Measurements from ENCODE around the gene NRP1. TPM values are rescaled to one million over a fixed set of nuclear protein-coding genes. Genes with fewer than 3 reads are reported as not detected.

Gene NRP1
- total RNA-seq, 1 donor from 2014 or later: 178 TPM

DNA sequence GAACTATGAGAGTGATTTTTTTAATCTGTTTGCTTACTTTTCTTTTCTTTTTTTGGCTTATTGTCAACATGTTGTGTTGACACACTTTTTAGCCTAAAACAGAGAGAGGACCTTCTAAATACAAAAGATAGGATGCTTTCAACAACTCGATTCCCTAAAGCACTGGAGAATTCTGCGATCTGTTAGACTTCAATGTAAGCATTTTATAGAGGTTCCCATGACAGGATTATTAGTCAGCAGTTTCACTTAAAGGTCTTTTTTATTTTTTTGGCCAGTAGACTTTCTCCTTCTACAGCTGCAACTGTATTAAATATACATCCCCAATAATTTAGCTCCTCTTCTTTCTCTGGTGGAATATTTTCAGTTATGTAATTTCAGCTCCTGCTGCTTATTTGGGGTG, 12.7 kb upstream of the NRP1 start:
- no peak for DNase-seq

DNA sequence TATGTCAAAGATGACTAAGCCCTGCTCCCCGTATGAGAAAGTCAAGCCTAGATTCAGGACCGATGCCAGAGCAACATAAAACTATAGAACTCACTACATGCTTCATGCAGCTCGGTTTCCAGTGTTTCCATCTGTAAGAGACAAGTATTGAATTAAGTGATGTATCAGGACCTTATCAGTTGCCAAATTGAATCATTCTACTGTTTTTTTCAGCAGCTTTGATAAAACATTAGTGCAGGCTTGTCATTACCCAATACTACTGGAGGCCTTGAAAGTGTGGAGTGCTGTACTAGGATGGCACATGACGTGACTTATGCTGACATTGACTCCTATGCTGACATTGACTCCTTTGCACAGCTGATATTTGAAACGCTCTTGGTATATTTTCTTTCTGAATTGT, 10.8 kb upstream of the NRP1 start:
- DNase-seq: no peak

DNA sequence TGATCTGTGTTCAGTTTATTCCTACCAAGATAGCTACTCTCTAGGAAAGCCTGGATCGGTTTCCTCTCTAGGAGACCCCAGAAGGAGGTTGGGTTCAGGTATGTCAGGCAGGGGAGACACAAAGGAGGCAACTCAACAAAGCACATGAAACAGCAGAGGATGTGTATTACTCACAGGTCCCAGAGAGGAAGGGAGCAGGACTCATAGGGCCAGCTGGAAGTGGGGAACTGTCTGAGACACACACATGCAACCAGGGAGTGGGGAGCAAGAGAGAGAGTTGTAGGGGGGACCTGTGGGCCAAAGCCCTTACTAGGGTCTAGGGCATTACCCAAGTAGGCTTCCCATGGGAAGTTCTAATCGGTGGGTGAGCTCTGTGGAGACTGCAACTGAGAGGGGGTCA, 10.2 kb upstream of the NRP1 start:
- DNase-seq: no peak

DNA sequence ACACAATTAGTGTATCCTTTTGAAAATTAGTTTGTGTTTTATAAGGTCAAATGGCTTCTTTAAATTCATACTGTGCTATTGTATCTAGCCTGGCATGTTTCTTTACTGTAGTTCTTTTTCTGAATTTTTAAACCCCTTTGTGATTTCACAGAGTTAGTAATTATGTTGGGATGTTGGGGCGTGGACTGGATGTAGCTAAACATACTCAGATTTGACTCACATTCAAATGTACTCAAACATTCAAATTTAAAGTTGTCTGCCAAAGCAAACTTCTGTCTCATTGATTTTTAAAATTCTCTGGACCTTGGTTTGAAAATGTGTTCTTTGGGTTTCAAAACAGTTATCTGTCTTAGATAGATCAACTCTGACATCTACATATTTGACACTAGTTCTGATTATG, 7.2 kb upstream of the NRP1 start:
- no peak for DNase-seq

DNA sequence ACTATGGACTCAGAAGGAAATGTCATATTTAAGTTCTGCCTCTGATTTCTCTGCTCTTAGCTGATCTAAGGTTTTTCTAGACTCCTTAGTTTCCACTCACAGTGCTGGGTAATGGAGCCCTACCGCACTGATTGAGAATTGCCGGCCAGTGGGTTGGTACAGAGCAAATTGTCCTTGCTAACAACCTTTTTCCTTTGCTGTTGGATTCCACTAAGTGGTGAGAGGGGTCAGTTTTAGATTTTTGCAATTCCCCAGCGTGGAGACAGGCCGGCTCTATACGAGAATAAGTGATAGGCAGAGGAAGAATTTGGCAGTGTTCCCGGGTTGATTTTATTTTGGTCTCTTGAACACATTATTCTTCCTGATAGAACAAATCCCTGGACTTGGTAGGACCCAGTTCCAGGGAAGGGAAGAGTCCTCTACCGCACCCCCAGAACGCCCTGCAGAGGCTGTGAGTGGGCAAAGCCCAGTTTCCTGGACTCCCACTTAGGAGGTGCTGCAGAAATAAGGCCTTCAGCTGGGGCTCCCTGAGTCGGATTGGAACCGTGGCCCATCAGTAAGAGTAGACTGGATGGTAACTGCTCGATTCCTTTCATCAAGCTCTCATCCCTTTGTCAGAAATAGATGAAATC, 3.0 kb upstream of the NRP1 start:
- peak; percentile 64 for DNase-seq

DNA sequence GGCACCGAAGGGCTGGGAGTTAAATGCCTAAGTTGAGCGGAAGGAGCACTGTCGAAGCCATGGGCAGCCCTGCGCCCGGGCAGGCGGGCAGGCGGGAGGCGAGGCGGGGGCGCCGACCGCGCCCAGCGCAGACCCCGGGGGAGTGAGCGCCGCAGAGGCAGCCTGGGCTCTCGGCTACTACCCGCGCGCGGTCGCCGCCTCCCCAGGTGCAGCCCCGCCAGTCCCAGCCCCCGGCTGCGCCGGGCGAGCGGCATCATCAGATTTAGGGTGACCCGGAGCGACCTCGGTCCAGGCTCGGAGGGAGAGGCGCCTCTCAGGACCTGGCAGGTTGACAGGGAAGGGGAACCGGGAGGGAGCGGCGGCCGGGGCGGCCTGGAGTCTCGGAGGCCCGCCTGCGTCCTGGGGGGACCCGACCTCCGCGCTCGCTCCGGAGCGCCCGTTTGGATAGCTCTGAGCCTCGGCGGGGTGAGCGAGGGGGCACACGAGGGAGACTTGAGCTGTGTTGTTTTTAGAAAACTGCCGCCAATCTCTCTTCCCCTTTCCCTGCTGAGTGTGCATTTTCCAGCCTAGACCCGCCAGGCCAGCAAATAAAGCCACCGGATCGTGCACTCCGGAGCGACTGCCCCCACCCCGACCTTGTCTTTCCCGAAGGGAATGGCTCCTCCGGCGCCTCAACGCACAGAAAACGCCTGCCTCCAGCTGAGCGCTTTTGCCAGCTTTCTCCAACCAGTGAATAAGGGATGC, 2.3 kb upstream of the NRP1 start:
- peak; percentile 48 for DNase-seq

DNA sequence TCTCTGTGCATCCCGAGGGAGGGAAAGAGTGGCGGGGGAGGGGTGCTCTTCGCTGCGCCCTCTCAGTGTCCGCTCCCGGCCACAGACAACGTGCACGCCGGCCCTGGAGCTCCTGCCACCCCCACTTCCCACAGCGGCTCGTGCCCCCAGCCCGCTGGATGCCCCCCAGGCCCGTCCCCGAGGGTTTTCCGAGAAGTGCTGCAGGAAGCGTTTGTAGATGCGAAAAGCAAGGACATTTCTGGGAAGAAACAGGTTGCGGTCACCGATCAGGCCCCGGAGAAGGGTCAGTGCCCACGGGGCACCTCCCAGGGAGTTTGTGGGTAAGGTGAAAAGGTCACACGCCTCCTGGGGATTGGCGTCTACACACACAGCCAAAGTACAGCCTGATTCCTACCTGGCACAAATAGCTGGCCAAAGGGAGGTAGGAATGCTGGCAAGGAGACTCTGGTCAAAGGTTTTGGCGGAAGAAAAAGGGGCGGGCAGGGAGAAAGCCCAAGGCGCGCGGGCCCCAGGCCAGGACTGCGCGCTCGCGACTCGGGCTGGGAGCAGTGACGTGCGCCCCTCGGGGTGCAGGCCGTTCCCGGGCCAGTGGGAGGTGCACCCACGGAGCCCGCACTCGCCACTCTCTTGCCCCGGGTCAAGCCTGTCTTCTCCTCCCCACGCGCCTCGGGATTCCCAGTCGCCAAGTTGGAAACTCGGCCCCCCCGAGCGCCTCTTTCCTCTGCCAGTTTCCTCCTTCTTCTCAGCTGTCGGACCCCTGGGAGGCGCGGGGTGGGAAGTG, 1.5 kb upstream of the NRP1 start:
- peak; percentile 52 for DNase-seq

DNA sequence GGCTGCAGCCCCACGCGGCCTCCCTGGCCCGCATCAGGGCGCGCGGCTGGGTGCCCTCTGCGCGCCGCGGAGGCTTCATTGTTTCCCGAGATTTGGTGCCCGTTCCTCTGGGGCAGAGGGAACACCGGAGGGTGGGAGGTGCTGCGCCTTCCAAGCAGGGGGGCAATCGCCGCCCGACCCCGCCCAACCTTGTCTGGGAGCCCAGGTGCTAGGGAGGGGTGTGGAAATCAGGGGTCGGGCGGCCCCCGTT, 1.0 kb upstream of the NRP1 start:
- DNase-seq: no peak

DNA sequence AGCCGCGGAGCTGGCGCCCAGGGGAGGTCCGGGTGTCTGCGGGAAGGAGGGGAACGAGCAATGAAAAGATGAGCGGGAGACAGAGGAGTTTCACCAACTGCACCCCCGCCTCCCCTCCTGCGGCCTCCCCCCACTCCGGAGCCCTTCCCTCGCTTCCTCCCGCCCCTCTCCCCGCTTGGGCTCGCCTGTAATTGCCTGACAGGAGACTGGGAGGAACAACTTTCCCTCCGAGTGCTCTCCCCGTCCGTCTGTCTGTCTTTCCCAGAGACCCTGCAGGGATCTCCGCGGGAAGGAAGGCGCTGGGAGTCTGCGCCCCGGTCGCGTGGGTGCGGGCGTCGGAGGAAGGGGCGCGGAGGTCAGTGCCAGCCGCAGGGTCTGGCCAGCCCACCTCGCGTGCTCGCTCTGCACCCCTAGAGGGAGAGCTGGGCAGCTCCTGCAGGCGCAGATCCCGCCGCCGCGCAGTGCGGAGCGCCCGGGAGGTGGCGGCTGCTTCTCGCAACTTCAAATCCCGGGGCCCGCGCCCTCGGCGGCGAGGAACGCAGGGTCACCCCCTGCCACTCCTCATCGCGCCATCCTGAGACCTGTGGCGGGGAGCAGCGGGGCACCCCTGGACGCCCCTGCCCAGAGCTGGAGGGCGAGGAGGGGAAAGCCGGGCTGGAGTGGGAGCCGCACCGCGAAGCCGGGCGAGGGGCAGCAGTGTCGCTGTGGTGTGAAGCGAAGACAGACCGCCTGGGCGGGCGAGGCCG, 511 bp upstream of the NRP1 start:
- DNase-seq: peak; percentile 89

DNA sequence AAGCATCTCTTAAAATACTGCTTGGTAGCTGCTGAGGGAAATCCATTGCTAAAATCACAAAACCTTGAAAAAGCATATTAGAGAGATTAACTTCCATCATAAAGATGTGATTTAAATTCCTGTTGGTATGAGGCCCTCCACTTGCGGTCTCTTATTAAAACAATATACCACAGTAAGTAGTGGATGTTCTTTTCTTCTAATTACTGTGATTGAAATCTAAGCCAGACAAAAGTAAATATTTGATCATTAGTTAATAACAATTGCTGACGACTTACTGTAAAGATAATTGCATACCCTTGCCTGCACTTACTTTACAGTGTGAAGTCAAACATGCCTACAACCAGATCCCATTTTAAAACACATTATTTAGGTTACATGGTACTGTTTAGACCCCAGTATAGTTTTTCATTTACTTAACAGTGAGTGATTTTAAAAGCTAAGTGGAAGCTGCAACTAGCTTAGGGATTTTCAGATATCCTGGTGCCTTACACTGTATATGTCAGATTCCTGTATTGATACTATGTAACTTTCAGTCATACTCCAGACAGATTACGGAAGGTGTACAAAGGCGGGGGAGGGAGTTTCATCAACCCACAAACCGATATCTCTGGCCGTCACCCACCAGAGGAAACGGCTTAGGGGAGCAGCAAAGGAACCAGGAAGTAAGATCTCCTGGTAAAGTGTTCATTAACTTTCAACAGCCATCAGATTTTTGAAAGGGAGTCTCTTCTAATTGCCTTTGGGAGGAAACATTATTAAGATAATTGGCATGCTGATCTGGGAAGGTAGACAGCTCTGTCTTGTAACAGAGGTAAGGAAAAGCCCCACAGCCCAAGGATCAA, 986 bp downstream of the NRP1 start:
- DNase-seq: peak; percentile 52

DNA sequence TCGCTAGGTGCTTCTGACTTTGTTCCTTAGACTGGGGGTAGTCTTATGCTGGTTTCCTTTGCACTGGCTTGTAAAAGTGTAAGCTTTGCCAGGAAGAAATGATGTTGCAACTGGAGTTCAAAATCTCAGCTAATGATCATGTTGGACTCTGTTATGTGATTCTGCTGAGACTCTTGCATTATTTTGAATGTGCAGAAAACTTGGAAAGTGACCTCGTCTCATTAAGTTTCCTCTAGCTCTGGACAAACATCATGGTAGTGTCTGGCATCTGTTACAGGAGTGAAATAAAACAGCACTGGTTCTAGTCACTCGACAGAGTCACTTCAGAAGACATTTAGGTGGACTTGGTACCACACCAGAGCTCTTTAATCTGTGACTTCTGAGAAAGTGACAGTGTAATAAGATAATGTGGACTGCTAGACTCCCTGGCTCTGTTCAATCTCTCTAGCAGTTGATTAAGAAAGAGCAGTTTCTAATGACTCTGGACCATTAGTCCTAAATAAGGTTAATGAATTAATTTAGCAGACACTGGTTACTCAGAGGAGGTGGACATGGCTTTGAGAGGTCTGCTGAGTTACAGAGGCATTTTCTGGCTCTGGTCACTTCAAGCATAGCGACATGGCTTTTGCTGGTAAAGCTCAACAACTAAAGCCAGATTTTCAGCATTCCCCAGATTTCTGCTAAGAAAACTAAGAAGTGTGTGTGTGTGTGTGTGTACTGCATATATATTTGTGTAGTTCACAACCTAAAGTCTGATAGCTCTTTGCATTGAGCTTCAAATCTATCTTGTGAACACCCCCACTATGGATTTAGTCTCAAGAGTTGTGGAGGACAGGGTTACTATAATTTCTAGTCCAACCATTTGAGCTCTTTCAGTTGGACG, 2.0 kb downstream of the NRP1 start:
- peak; percentile 39 for DNase-seq

DNA sequence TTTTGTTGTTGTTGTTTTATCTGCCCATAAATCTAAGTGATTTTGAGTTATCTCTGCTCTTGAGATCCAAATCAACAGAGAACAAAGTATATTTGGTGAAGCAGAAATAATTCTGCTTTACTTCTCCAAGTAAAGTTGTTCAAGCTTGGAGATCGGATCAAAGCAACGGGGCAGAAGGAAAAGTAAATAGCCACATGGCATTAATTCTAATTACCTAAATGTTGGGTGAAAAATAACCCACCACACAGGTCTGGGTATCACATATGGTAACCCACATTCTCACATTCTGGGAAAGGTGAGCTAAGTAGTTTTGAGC, 3.1 kb downstream of the NRP1 start:
- no peak for DNase-seq

DNA sequence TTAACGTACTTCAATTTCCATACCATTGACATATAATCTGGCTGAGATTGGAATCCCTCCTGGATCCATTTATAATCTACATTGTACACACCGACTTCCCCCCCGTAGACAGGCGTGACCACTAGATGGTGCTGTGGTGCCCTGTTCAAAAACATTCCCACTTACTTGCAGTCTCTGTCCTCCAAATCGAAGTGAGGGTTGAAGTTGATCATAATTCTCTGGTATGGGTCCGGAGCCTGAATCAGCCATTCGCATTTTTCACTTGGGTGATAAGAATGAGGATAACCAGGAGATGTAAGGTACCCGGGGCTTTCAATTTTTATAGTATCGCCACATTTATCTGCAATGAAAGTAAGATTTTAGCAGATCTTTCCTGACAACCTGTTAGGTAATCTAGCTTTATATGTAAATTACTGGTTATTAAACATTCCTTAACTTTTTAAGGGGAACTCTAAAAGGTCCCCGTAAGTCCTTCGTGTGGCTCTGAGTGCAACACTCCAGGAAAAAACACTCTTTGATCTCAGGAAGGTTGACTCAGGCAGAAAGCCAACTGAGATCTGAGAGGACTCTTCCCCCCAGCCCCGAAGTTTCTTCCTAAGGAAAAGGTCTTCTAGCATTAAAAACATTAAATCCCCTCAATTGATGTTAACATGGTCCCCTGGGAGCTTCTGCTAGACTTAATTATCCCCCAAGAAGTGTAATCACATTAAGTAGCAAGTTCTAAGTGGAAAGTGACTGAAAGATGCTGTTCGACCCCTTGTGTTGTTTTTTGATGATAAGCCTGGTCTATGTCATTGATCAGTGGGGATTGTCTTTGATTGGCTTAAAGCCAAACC, 3.7 kb downstream of the NRP1 start:
- DNase-seq: peak; percentile 94

DNA sequence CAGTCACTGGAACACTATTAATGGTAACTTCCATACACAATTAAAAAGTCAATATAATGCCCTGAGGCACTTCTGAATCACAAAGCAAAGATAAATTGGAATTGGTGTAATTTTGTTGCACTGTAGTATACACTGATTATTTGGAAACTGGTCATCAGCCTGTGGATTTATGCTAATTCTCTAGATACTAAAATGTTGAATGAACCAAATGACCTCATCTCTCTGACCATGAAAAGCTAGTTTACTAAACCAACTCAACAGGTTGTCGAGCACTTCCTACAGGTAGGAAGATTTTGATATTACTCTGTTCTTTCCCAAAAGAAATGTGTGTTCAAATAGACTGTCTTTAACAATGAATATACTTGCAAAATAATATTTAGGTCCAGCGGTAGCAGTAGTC, 5.3 kb downstream of the NRP1 start:
- no peak for DNase-seq

DNA sequence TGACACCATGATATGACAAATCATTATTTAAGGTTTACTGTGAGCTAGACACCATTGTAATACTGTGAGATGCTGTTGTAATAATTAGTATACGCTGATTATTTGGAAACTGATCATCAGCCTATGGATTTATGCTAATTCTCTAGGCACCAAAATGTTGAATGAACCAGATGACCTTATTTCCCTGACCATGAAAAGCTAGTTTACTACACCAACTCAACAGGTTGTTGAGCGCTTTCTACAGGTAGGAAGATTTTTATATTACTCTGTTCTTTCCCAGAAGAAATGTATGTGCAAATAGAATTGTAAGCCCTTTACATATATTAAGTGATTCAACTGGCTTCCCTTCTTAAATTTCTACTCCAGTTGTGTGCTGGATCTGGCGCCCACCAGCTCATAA, 6.2 kb downstream of the NRP1 start:
- DNase-seq: no peak

DNA sequence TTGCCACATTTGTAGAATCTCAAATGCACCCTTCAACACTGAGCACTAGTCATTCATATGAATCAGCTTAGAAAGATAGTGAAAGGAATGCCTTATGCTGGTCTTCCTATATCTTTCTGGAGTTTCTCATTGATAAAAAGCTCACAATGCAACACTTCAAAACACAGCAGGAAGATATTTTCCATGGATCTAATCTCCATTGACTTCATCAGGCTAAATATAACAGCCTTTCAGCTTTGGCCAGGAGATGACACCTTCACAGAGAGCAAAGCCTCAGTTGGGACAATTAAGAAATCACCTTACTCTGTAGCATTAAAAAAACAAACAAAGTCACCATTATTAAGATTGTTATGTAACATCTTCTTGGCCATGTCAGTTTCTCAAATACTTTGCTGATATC, 6.7 kb downstream of the NRP1 start:
- peak; percentile 59 for DNase-seq

DNA sequence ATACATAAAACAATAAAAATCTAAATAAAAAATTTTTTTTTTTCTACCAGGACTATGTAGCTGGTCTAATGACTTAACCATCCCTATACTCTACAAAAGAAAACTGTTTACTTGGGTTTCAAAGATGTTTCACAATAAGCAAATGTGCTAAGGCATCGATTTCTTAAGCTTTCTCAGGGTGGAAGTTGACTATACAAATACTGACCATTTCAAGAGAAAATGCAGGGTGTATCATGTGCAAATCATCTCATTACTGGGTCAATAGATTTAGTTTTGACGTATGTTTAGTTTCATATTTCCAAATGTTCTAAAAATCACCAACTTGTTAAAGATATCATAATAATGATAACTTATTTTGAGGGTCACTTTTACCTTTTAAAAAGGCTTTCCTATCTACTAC, 7.5 kb downstream of the NRP1 start:
- no peak for DNase-seq

DNA sequence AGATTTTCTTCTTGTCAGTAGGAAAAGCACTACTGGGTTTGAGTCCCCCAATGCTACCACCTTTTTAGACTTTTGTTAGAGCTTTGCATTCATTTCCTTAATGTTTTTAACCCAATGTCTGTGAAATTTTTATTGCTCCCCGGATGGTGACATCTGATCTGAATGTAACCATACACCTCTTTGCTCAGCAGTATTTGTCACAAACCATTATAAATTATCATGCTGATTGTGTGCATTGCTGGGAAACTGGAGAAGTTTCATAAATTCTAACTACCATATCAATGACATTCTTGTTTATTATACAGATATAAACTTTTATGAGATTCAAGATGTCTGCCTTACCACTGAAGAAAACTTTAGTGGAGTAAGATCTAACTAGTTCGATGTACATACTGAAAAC, 8.5 kb downstream of the NRP1 start:
- DNase-seq: no peak

DNA sequence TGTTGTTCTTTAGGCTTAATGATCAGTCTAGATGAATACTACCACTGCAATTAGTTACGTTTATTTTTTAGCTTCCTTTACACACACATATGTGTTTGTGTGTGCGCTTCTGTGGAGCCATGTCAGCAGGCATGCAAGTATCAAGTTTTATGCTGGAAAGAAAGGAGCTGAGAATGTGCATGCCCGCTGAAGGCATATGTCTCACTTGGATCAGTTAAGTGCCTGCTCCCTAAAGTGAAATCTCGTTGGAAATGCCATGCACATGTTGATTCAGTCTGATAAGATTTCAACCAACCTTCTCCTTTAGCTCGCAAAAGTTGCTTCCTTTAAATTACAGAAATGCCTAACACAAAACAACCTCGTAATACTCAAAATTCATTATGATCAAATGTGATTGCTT, 10.7 kb downstream of the NRP1 start:
- DNase-seq: no peak

DNA sequence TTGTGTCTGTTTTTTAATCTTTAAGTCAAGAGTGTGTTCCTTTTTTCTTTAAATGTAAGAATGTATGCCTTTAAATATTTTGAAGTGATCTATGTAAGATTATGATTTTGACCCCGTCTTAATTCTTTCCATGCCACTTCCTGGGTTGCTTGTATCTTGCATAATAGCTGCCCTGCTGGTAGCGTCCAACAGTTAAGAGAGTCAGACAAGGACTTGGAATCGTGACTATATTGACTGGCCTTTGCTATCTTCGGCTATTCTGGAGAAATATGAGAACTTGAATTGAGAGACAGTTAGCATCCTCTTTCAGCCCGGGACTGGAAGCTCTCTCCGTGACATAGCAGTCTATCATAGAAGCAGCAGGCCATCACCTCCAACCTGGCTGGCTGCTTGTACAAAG, 13.0 kb downstream of the NRP1 start:
- no peak for DNase-seq

DNA sequence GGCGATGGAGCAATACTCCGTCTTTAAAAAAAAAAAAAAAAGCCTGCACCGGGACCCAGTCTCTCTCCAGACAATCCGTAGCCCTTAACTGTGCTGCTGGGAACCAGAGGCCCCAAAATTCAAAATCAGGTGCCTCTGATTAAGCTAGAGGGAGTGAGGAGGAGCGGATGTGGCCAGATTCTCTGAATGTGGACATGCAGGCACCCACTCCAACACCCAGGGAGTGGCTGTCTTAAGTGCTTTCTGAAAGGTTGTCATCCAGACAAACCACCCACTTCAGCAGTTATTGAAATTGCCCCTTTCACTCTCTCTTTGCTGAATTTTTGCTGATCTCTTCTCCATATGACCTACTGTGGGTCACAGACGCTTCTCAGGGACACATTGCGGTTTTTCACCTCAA, 14.2 kb downstream of the NRP1 start:
- DNase-seq: no peak

All from dermis blood vessel endothelial cell (primary cell).